Ecto neural progenitor cell (in vitro differentiated cells): ENCODE results near the gene CLDN19.

Source experiments
- DNase-seq: peaks from one replicate; pipeline ENCODE4 v3.0.0-alpha.2; 2018; ENCODE audit warnings: low spot score

Gene CLDN19, protein sequence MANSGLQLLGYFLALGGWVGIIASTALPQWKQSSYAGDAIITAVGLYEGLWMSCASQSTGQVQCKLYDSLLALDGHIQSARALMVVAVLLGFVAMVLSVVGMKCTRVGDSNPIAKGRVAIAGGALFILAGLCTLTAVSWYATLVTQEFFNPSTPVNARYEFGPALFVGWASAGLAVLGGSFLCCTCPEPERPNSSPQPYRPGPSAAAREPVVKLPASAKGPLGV

DNA sequence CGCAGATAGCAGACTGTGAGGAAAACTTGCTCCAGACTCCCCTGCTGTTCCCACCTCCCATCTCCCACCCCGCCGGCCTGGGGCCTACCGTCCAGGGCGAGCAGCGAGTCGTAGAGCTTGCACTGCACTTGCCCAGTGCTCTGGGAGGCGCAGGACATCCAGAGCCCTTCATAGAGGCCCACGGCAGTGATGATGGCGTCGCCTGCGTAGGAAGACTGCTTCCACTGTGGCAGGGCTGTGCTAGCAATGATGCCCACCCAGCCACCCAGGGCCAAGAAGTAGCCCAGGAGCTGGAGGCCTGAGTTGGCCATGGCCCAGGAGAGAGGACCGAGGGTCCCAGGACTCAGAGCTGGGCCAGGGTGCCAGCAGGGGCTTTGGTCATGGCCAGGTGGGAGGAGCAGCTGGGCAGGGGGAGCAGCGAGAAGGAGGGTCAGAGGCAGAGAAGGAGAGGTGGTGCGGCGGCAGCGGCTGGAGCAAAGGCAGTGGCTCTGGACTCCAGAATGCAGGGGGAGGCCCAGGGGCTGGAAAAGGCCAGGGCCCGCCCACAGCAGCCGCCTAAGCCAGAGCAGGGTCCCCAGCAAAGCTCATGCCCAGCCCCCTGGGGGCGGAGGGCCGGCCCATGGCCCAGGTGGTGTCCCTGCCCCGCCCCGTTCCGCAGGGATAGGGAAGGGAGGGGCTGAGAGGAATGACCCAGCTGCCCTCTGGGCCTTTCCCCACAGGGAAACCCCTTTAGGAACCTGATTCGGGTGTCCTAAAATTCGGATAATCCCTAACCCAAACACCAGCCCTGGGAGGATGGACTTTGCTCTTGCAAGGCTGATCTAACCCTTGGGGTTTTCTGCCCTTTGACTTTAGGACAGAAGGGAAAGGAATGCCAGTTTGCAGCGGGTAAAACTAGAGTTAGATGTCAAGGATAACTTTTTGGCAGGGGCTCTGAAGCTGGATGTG is at the start of gene CLDN19:
CLDN19 (minus strand) TSS at position 484 of the 948 bp plus-strand sequence; CDS start at position 311, 173 bp downstream.
- DNase-seq = peak; percentile 88

DNA sequence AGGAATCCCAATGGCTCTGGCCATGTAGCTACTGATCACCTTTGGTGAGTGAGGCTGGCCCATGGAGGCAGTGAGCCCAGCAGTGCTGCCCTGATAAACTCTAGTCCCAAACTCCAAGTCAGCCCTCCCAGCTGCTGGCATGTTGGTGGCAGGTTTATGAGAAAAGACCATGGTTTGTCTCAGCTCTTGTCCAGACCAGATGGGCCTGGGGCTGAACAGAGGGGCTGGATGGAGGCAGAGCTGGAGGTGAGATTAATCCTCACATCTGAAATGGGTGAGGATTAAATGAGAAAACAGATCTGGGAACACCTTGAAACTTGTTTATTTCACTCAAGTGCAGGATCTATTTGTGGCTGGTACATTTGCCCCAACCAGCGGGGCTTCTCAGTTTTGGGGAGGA is 48.0 kb upstream of the CLDN19 start:
- no peak for DNase-seq

DNA sequence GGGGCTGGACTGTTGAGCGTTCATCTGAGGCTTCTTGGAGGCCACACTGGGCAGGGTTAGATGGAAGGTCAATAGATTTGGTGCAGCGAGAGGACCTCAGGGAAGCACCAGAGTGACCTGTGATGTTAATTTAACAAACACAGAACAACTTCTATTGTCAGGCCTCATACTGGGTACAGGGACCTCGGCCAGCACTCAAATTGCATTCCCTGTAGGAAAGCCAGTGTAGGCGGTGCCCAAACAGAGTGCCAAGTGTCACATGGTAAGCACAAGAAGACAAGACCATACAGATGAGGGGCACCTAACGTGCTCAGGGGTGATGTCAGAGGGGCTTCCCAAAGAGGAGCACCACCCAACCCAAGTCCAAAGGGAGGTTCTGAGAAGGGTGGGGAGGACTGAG is 46.1 kb upstream of the CLDN19 start:
- no peak for DNase-seq

DNA sequence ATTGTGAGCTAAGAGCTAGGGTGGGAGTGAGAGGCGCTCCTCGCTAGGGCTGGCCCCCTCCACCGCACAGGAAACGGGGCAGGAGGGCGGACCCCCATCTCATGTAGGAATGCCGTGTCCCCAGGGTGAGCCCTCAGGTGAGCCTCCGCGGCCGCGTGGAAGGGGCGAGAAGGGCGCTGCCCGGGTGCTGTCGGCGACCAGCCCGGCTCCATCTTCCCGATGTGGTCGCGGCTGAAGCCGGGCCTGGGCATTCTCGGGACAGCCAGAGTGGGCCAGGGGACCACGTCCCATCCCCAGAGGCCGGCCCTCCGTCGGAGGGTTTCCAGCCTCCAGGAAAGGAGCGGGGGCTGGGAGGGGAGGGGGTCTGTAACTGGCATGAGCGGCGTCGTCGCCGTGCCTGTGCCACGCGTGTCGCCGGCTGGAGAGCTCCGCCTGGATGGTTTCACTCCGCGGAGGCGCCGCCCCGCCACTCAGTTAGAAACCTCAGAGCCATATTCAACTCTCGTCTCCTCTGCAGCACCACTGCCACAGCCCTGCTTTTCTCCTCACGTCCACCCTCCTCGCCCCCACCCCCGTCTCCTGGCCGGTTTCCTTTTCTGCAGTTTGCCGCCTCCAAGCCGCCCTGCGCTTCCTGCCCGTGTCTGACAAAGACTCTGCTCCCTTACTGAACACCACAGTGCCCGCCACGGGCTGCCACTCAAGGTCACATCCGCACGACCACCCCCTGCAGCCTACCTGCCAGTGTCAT is 45.1 kb upstream of the CLDN19 start, which contains the start of gene TMEM269:
TMEM269 (plus strand) TSS at position 46 of the 748 bp plus-strand sequence. CDS start 4,903 bp downstream, outside the sequence.
- DNase-seq = no peak

DNA sequence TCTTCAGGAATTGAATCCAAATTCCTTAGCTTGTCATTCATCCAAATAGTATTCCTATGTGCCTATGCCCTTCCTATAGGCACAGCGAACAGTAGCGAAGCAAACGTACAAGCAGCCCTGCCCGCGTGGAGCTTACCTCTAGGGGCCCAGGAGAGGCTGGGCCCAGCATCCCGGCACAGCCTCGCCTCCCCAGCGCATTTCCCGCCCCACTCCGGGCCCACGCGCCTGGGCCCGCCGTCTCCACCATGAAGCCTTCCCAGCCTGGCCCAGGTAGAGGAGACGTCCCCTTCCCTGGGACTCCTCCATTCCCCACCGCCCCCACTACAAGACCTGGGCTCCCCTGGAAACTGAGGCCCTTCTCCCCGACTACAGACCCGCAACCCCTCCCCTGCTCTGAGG is 44.5 kb upstream of the CLDN19 start:
- no peak for DNase-seq

DNA sequence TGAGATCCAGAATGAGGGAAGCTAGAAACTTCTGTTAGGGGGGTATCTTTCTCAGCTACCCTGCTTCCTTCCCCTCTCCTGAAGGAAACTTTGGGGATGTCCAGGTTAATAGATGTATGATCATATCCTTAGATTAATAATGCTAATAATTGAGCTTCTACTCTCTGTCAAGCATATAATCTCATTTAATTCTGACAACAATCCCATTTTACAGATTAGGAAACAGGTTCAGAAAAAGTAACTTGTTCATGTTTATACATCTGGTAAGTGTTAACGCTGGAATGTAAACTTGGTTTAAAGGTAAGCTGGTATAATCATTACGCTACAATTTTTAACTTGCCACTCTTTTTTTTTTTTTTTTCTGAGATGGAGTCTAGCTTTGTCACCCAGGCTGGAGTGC is 43.1 kb upstream of the CLDN19 start:
- no peak for DNase-seq

DNA sequence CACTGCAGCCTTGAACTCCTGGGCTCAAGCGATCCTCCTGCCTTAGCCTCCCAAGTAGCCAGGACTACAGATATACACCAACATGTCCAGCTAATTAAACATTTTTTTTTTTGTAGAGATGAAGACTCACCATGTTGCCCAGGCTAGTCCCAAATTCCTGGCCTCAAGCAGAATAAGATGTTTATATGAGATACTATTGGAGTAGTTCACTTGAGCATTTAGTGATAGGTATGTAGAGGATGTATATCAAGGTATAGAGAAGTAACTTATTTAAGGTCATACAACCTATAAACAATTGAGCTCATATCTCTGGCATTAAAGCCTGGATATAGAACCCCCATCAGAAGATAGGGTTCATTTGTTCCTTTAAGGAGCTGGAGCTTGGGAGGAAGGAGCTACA is 40.1 kb upstream of the CLDN19 start:
- no peak for DNase-seq

DNA sequence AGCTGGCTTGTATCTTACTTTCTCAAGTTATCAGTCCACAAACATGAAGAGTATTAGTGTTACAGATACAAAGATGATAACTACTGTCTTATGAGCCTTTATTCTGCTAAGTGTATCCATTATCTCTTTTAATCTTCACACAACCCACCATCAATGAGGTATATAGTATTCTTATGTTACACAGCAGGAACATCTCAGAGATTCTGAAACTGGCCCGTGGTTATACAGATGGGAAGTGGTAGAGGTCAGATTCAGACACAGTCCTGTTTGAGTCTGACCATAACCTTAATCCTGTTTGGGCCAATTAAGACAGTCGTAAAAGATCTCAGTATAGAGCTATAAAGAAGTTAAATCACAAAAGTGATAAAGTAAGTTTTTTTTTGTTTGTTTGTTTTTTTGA is 39.7 kb upstream of the CLDN19 start:
- no peak for DNase-seq

DNA sequence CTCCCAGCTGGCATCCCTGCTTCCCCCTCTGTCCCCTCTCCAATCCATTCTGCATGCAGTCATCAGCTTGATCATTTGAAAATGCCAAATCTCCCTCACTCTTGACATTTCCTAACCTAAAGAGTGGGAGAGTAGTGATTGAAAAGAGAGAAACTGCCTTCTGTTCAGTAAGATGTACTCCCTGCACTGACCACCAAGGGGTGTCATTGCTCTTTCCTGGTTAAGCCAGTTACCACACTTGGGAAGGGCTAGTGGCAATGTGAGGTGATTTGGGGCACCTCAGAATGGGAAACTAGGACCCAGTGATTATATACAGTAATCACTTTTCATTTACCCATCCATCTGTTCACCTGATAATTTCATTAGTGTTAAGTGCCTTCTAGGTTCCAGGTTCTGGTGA is 37.8 kb upstream of the CLDN19 start:
- no peak for DNase-seq

DNA sequence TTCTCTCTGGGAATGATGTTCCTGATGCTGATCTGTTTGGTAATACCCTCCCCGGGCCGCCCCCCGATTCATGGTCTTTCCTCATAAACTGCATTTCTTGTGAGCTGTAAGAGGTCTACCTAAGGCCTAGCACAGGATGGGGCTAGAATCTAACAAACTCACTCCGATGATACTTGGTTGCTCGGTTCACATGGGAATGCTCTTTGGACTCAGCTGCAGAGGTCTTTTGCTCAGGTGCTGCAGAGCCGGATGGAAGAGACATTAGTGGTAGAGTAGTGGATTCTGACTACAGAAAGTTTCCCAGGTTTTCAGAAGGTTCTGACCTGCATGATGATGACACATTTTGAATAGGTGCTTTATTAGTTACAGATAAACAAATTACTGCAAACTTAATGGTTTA is 36.5 kb upstream of the CLDN19 start:
- no peak for DNase-seq

DNA sequence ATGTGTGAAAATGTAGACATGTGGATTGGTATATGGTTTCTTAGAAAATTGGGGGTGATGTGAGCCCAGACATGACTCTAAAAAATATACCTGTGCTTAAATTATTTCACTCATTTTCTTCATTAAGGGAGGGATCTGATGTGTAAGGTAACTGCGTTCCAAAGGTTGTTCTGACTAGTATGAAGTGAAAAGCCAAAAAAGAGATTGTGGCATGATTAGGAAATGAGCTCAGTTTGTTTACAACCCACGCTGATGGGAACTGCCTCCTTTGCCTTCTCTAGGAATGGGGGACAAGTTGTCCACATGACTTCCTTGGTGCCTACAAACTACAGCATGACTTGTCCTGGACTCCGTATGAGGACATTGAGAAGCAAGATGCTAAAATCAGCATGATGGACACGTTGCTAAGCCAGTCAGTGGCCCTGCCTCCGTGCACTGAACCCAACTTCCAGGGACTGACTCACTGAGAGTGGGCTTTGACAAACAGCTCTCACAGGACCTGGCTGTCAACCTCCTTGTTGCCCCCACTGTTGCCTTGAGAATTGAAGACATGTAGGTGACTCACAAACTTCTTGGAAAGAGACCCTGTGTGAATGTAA is 35.0 kb upstream of the CLDN19 start:
- no peak for DNase-seq

DNA sequence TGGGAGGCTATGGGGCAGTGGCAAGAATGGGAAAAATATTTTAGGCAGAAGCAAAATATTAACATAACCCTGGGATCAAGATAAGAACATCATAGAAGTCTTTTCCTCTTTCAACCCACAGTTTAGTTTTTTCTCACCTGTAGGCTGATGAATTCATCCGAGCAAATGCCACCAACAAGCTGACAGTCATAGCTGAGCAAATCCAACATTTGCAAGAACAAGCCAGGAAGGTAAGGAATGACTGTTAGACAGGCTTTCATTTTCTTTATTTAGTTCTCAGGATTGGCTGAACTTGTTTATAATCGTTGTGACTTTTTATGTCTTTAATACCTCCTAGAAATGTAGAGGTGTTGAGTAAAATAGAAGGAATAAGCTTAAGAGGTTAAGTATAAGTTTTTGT is 33.4 kb upstream of the CLDN19 start:
- no peak for DNase-seq

DNA sequence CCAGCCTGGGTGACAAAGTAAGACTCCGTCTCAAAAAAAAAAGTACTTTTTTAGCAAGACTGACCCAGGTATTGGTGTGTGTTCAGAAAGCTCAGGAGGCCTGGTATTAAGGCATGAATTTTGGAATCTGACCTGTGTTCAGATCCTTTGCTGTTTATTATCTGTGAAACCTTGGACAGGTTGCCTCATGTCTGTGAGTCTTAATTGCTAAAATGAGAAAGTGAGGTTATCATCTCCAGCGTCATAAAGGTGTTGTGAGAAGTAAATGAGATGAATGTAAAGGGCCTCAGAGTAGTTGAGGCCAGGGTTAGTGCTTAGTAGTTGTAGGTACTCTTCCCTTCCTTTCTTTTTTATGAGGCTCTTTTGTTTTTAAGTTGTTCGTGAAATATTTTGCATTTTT is 29.8 kb upstream of the CLDN19 start:
- DNase-seq = no peak

DNA sequence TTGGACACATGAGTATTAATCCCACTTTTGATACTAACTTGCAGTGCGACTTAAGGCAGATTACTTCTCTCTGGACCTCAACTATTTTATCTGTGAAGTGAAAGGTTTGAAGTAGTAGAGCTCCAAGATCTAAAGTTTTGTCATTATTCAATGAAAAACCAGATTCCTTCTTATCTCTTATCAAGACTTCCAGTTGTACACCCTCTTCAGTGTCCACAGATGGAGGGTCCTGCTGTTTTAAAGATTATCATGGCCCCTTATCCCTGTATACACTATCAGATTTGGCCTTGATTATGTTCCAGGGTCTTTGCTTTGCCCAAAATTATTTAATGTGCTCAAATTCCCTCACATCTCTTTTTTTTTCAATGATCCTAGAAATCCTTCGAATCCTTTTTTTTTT is 28.1 kb upstream of the CLDN19 start:
- no peak for DNase-seq

DNA sequence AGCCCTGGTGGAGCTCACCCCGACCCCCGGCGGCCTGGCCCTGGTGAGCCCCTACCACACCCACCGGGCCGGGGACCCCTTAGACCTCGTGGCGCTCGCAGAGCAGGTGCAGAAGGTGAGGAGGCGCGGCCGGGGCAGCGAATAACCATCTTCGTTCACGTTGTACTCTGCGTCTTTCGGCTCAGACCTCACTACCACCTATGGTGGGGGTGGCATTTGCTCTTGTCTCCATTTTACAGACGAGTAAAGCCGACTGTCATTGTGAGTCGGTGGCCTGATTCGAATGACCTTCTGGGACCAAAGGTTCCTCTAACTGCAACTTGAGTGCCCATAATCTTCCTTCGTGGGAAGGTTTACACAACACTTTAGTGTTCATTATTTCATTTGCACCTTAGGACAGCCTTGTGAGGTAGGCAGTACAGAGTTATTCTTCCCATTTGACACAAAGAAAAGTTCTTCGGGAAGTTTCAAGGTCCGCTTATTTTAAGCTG is 27.5 kb upstream of the CLDN19 start:
- no peak for DNase-seq

DNA sequence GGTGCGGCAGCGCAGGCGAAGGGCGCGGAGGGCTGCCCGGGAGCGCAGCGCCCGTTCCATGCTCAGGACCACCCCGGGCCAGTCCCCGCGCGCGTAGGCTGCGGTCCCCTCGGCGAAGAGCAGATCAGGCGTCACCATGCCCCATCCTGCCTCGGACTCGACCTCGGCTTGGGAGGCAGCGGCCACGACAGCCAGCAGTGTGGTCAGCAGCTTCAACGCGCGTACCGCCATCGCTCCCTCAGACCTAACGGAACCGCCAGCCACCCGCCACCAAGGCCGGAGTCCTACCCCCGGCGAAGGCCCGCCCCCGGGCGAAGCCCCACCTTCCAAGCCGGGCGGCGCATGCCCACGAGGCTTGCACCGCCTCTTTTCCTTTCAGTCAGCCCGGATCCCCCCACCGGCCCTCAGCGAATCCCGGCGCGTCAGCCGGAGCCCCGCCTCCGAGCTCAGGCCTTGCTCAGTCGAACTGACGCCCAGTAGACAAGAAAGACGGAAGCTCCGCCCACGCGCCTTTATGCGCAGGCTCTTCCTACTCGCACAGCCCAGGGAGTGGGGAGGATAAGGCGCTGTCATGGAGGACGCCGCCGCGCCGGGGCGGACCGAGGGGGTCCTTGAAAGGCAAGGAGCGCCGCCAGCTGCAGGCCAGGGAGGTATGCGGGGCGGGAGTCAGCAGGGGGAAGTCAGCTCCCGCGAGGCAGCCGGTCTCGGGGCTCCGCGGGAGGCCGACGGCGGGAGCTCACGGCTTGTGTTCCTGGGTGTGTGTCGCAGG is 26.9 kb upstream of the CLDN19 start, which contains the start of the genes C1orf50 and P3H1:
C1orf50 (plus strand) TSS at position 509 of the 769 bp plus-strand sequence; CDS start at position 572, 63 bp downstream.
P3H1 (minus strand) TSS at position 288 of the 769 bp plus-strand sequence; CDS start at position 231, 57 bp downstream.
- peak; percentile 100 for DNase-seq

DNA sequence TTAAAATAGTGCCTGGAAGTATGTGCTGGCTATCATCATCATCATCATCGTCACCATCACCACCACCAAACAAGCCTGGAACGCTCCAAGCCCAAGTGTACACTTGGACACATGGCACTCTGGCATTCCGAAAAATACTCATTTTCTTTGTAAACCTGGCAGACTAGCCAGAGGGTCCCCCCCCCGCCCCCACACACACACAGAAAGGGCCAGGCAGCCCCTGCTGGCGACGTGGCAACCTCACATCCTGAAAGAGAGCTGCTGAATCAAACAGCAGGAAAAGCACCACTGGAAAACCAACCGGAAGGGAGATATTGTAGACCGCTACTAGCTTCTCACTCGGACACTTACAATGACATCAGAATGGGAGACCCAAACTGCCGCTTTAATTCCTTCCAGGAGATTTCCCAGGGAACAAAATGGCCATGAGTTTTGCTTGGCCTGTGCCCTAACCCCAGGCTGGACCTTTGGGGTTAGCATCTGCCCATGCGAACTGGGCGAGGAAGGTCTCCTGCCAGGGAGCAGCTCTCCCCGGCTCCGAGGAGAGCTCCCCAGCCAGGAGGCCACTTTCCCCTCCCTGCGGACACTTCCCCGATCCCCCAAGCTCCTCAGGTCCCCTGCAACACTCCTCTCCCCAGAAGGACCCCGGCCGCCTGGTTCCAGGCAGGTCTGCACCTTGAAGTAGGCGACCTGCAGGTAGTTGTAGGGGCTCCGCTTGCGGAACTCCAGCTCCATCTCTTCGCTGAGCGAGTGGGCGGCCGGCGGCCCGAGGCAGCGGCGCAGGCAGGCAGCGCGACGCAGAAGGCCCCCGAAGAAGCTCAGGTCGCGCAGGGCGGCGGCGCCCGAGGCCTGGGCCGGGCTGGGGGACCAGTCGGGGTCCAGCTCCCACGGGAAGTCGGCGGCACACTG is 26.1 kb upstream of the CLDN19 start:
- DNase-seq = peak; percentile 74

DNA sequence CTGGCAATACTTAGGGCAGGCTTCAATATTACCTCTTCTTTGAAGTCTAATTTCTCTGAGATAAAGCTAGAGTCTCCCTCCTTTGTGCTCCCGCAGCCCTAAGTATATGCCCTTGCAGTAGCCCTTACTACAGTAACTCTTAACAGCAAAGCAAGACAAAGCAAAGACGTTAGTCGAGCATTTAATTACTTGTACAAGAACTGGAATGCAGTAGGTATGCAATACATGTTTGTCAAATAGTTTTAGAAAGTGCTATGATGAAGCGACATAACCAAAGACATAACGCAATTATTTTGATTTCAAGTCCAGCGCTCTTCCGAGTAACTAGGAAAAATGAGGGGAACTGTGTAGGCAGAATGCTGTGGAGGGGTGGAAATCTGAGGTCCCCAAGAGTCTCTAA is 25.2 kb upstream of the CLDN19 start:
- DNase-seq = no peak

DNA sequence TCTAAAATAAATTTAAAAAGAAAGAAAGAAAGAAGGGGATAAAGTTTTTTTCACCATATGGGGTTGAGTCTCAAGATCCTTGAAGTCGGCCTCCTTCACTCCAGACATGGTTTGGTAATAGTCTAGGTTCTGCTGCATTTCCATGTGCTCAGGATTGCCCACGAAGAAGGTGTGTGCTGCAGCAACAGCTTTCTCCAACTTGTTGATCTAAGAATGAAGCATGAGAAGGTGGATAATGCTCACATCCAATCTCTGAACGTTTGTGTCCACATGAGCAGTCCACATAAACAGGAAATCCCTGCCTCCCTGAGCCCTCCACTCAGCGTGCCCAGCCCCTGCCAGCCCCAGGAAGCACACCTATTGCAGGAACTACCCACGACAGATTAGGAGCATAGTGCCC is 22.2 kb upstream of the CLDN19 start:
- no peak for DNase-seq

DNA sequence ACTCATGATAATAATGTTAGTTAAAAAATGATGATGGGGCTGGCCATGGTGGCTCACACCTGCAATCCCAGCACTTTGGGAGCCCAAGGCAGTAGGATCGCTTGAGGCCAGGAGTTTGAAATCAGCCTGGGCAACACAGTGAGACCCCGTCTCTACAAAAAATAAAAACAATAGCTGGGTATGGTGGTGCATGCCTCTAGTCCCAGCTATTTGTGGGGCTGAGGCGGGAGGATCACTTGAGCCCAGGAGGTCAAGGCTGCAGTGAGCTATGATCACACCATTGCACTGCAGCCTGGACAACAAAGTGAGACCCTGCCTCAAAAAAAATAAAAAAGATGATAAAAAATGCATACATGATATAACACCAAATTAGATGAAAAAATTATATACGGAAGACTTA is 21.5 kb upstream of the CLDN19 start:
- DNase-seq = no peak
